ENCODE measurements around the gene NFE2L3.
"Not testable (repeated sequence)": the region's sequence is repeated elsewhere in the genome, so short reads cannot be mapped to it uniquely, and the experiment has no call there.

NFE2L3 gene

GRCh38 chr7:26136831-26137230, 15.2 kb upstream of the NFE2L3 start:
- DNase-seq (ENCODE audit: low read depth, low spot score): no peak
- Histone ChIP-seq H3K4me3 (ENCODE audit: insufficient read length, low read depth) (no peak overlapping the region), H3K4me1 (ENCODE audit: insufficient read depth, insufficient read length) (no peaks in the 10 kb centered on the region), H3K9ac (ENCODE audit: insufficient read length, low read depth) (no peak overlapping the region), H3K36me3 (ENCODE audit: insufficient read depth, insufficient read length, low read length) (no peaks in the 10 kb centered on the region), H3K27me3 (ENCODE audit: insufficient read depth, insufficient read length) (no peaks in the 10 kb centered on the region), H3K9me3 (ENCODE audit: insufficient read depth, low read length) (no peaks in the 10 kb centered on the region)
- TF ChIP-seq YY1 (IDR thresholded peaks at IDR 0.05; ENCODE audit: insufficient read depth, insufficient read length) (no peak), ZNF274 (IDR thresholded peaks at IDR 0.05; ENCODE audit: low read depth, low read length) (no peak), SUZ12 (IDR thresholded peaks at IDR 0.05; ENCODE audit: extremely low read depth, insufficient read depth, insufficient read length) (no peak)

DNA sequence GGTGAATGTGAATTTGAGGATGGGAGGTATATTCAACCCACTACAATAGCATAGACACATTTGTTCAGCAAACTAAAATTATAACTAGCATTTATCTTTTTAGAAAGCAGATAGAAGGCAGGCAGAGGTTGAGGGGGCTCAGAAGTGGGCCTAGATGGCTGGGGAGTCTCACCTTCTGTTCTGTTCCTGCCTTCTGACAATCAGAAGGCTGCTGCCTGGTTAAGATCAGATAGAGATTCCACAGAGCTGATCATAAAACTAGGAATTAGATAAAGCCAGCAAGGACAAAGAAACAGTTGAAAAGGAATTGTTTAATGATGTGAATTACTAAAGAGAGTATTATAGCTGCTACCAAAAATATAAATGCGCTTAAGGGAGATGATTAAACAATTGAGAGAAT, 11.6 kb upstream of the NFE2L3 start:
- H3K36me3 ChIP-seq (ENCODE audit: insufficient read depth, insufficient read length, low read length): no peaks in the 10 kb centered on the region
- no peak overlapping the region for H3K4me3 ChIP-seq (ENCODE audit: insufficient read length, low read depth)
- no peak for DNase-seq (ENCODE audit: low read depth, low spot score)
- H3K27me3 ChIP-seq (ENCODE audit: insufficient read depth, insufficient read length): no peaks in the 10 kb centered on the region
- H3K4me1 ChIP-seq (ENCODE audit: insufficient read depth, insufficient read length): no peaks in the 10 kb centered on the region
- H3K9me3 ChIP-seq (ENCODE audit: insufficient read depth, low read length): no peaks in the 10 kb centered on the region
- no peak for TF ChIP-seq ZNF274 (IDR thresholded peaks at IDR 0.05; ENCODE audit: low read depth, low read length)
- TF ChIP-seq YY1 (IDR thresholded peaks at IDR 0.05; ENCODE audit: insufficient read depth, insufficient read length): no peak
- no peak for TF ChIP-seq SUZ12 (IDR thresholded peaks at IDR 0.05; ENCODE audit: extremely low read depth, insufficient read depth, insufficient read length)
- no peak overlapping the region for H3K9ac ChIP-seq (ENCODE audit: insufficient read length, low read depth)

- Histone ChIP-seq H3K36me3 (ENCODE audit: insufficient read depth, insufficient read length, low read length) (no peaks in the 10 kb centered on the region), H3K9ac (ENCODE audit: insufficient read length, low read depth) (no peak overlapping the region), H3K4me3 (ENCODE audit: insufficient read length, low read depth) (no peak overlapping the region), H3K27me3 (ENCODE audit: insufficient read depth, insufficient read length) (no peaks in the 10 kb centered on the region), H3K9me3 (ENCODE audit: insufficient read depth, low read length) (no peaks in the 10 kb centered on the region), H3K4me1 (ENCODE audit: insufficient read depth, insufficient read length) (no peaks in the 10 kb centered on the region)
- TF ChIP-seq YY1 (IDR thresholded peaks at IDR 0.05; ENCODE audit: insufficient read depth, insufficient read length) (no peak), ZNF274 (IDR thresholded peaks at IDR 0.05; ENCODE audit: low read depth, low read length) (no peak), SUZ12 (IDR thresholded peaks at IDR 0.05; ENCODE audit: extremely low read depth, insufficient read depth, insufficient read length) (no peak)
- no peak for DNase-seq (ENCODE audit: low read depth, low spot score)
Observed at GRCh38 chr7:26141077-26141476, 10.9 kb upstream of the NFE2L3 start.

GRCh38 chr7:26143298-26144048, 8.5 kb upstream of the NFE2L3 start:
- TF ChIP-seq ZNF274 (IDR thresholded peaks at IDR 0.05; ENCODE audit: low read depth, low read length) (no peak), YY1 (IDR thresholded peaks at IDR 0.05; ENCODE audit: insufficient read depth, insufficient read length) (no peak), SUZ12 (IDR thresholded peaks at IDR 0.05; ENCODE audit: extremely low read depth, insufficient read depth, insufficient read length) (no peak)
- no peak for DNase-seq (ENCODE audit: low read depth, low spot score)
- no peak overlapping the region for H3K4me3 ChIP-seq (ENCODE audit: insufficient read length, low read depth)

DNA sequence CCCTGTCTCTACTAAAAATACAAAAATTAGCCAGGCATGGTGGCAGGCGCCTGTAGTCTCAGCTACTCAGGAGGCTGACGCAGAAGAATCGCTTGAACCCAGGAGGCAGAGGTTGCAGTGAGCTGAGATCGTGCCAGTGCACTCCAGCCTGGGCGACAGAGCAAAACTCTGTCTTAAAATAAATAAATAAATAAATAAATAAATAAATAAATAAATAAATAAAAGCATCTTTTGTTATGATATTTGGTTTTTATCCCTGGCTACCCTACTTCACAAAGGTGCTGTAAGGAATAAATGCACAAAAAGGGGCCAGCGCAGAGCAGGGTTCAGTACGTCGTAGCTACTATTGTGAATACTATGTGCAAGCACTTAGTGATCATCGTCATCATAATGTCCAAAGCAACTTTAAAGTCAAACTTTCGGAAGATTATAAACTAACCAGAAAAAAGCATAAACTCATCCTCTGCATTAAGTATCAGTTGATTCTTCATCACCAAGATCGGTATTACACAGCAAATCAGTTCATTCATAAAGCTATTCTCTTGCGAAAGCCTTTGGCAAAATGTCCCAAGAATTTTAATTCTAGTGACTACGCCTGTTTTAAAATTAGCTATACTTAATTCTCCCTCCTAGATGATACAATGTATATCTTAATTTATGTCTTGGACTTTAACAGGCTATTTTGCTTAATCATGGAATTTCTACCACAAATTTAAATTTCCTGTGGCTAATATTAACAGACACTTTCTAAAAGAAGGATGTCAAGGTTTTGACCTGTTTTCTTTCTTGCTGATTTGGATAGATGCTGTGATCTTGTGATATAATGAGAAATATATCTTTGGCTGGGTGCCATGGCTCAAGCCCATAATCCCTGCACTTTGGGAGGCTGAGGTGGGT, 7.6 kb upstream of the NFE2L3 start:
- DNase-seq (ENCODE audit: low read depth, low spot score): no peak
- Histone ChIP-seq H3K9me3 (ENCODE audit: insufficient read depth, low read length) (peaks cover 11% of the 10 kb centered on the region; the same call in 1 of the 2 replicates), H3K4me3 (ENCODE audit: insufficient read length, low read depth) (no peak overlapping the region), H3K27me3 (ENCODE audit: insufficient read depth, insufficient read length) (no peaks in the 10 kb centered on the region), H3K9ac (ENCODE audit: insufficient read length, low read depth) (no peak overlapping the region), H3K36me3 (ENCODE audit: insufficient read depth, insufficient read length, low read length) (no peaks in the 10 kb centered on the region), H3K4me1 (ENCODE audit: insufficient read depth, insufficient read length) (no peaks in the 10 kb centered on the region)
- TF ChIP-seq SUZ12 (IDR thresholded peaks at IDR 0.05; ENCODE audit: extremely low read depth, insufficient read depth, insufficient read length): no peak
- no peak for TF ChIP-seq ZNF274 (IDR thresholded peaks at IDR 0.05; ENCODE audit: low read depth, low read length)
- no peak for TF ChIP-seq YY1 (IDR thresholded peaks at IDR 0.05; ENCODE audit: insufficient read depth, insufficient read length)

More at GRCh38 chr7:26143298-26144048, 8.5 kb upstream of the NFE2L3 start:
- peaks cover 11% of the 10 kb centered on the region; the same call in 1 of the 2 replicates for H3K9me3 ChIP-seq (ENCODE audit: insufficient read depth, low read length)
- H3K9ac ChIP-seq (ENCODE audit: insufficient read length, low read depth): no peak overlapping the region
- H3K36me3 ChIP-seq (ENCODE audit: insufficient read depth, insufficient read length, low read length): no peaks in the 10 kb centered on the region
- H3K27me3 ChIP-seq (ENCODE audit: insufficient read depth, insufficient read length): no peaks in the 10 kb centered on the region
- no peaks in the 10 kb centered on the region for H3K4me1 ChIP-seq (ENCODE audit: insufficient read depth, insufficient read length)

DNA sequence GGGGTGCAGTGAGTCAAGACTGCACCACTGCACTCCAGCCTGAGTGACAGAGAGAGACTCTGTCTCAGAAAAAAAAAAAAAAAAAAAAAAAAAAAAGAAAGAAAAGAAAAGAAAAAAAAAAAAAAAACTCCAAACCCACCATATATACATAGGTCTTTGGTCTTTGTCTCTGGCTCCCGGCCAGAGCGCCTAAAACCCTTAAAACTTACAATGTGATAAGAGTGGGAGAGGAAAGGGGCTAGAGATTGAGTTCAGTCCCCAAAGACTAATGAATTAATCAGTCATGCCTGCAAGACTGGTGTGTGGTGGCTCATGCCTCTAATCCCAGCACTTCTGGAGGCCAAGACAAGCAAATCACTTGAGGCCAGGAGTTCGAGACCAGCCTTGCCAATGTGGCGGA, 6.8 kb upstream of the NFE2L3 start:
- no peaks in the 10 kb centered on the region for H3K36me3 ChIP-seq (ENCODE audit: insufficient read depth, insufficient read length, low read length)
- no peak overlapping the region for H3K9ac ChIP-seq (ENCODE audit: insufficient read length, low read depth)
- peaks cover 11% of the 10 kb centered on the region; the same call in 1 of the 2 replicates for H3K9me3 ChIP-seq (ENCODE audit: insufficient read depth, low read length)
- DNase-seq (ENCODE audit: low read depth, low spot score): no peak
- no peaks in the 10 kb centered on the region for H3K4me1 ChIP-seq (ENCODE audit: insufficient read depth, insufficient read length)
- H3K27me3 ChIP-seq (ENCODE audit: insufficient read depth, insufficient read length): peaks cover 4% of the 10 kb centered on the region
- TF ChIP-seq SUZ12 (IDR thresholded peaks at IDR 0.05; ENCODE audit: extremely low read depth, insufficient read depth, insufficient read length): no peak
- no peak for TF ChIP-seq YY1 (IDR thresholded peaks at IDR 0.05; ENCODE audit: insufficient read depth, insufficient read length)
- TF ChIP-seq ZNF274 (IDR thresholded peaks at IDR 0.05; ENCODE audit: low read depth, low read length): no peak
- no peak overlapping the region for H3K4me3 ChIP-seq (ENCODE audit: insufficient read length, low read depth)

DNA sequence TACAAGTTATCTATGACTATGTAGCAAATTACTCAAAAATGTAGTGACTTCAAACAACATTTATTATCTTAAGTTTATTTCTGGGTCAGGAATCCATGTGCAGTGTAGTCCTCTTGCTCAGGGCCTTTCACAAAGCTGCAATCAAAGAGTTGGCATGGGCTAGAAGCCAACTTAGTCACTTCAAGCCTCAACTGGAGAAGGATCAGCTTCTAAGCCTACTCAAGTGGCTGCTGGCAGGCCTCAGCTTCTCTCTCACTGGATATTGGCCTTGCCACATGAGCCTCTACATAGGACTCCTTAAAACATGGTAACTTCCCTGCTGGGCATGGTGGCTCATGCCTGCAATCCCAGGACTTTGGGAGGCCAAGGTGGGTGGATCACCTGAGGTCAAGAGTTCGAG, 5.0 kb upstream of the NFE2L3 start:
- DNase-seq (ENCODE audit: low read depth, low spot score): no peak
- peaks cover 11% of the 10 kb centered on the region; the same call in 1 of the 2 replicates for H3K9me3 ChIP-seq (ENCODE audit: insufficient read depth, low read length)
- TF ChIP-seq SUZ12 (IDR thresholded peaks at IDR 0.05; ENCODE audit: extremely low read depth, insufficient read depth, insufficient read length) (no peak), YY1 (IDR thresholded peaks at IDR 0.05; ENCODE audit: insufficient read depth, insufficient read length) (no peak)

GRCh38 chr7:26147646-26148306, 4.2 kb upstream of the NFE2L3 start:
- not testable (repeated sequence) for DNase-seq (ENCODE audit: low read depth, low spot score)

More for the DNA sequence above, 5.0 kb upstream of the NFE2L3 start:
- Histone ChIP-seq H3K36me3 (ENCODE audit: insufficient read depth, insufficient read length, low read length) (no peaks in the 10 kb centered on the region), H3K9ac (ENCODE audit: insufficient read length, low read depth) (no peak overlapping the region), H3K4me1 (ENCODE audit: insufficient read depth, insufficient read length) (peaks cover 9% of the 10 kb centered on the region), H3K27me3 (ENCODE audit: insufficient read depth, insufficient read length) (peaks cover 9% of the 10 kb centered on the region), H3K4me3 (ENCODE audit: insufficient read length, low read depth) (no peak overlapping the region)

DNA sequence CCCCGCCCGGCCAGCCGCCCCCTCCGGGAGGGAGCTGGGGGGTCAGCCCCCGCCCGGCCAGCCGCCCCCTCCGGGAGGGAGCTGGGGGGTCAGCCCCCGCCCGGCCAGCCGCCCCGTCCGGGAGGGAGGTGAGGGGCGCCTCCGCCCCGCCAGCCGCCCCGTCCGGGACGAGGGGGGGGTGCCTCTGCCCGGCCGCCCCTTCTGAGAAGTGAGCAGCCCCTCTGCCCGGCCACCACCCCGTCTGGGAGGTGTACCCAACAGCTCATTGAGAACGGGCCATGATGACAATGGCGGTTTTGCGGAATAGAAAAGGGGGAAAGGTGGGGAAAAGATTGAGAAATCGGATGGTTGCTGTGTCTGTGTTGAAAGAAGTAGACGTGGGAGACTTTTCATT, 3.7 kb upstream of the NFE2L3 start:
- not testable (repeated sequence) for H3K36me3 ChIP-seq (ENCODE audit: insufficient read depth, insufficient read length, low read length); H3K4me3 ChIP-seq (ENCODE audit: insufficient read length, low read depth); H3K9ac ChIP-seq (ENCODE audit: insufficient read length, low read depth); DNase-seq (ENCODE audit: low read depth, low spot score); H3K27me3 ChIP-seq (ENCODE audit: insufficient read depth, insufficient read length); H3K4me1 ChIP-seq (ENCODE audit: insufficient read depth, insufficient read length)
- peaks cover 11% of the 10 kb centered on the region; the same call in 1 of the 2 replicates for H3K9me3 ChIP-seq (ENCODE audit: insufficient read depth, low read length)

More at GRCh38 chr7:26147646-26148306, 4.2 kb upstream of the NFE2L3 start:
- H3K4me1 ChIP-seq (ENCODE audit: insufficient read depth, insufficient read length); H3K4me3 ChIP-seq (ENCODE audit: insufficient read length, low read depth); H3K9ac ChIP-seq (ENCODE audit: insufficient read length, low read depth); H3K36me3 ChIP-seq (ENCODE audit: insufficient read depth, insufficient read length, low read length); H3K27me3 ChIP-seq (ENCODE audit: insufficient read depth, insufficient read length): not testable (repeated sequence)
- peaks cover 11% of the 10 kb centered on the region; the same call in 1 of the 2 replicates for H3K9me3 ChIP-seq (ENCODE audit: insufficient read depth, low read length)

Measured in NT2/D1 (cell line).